Measurements from ENCODE around the gene EPPIN. TPM values are rescaled to one million over a fixed set of nuclear protein-coding genes. Genes with fewer than 3 reads are reported as not detected.

EPPIN gene
- total and polyA plus RNA-seq, 2 of the 8 experiments (the other 6 are each of a cell fraction or from before 2014, with no cell fraction given), result 0.06 TPM; not detected in 1

DNA sequence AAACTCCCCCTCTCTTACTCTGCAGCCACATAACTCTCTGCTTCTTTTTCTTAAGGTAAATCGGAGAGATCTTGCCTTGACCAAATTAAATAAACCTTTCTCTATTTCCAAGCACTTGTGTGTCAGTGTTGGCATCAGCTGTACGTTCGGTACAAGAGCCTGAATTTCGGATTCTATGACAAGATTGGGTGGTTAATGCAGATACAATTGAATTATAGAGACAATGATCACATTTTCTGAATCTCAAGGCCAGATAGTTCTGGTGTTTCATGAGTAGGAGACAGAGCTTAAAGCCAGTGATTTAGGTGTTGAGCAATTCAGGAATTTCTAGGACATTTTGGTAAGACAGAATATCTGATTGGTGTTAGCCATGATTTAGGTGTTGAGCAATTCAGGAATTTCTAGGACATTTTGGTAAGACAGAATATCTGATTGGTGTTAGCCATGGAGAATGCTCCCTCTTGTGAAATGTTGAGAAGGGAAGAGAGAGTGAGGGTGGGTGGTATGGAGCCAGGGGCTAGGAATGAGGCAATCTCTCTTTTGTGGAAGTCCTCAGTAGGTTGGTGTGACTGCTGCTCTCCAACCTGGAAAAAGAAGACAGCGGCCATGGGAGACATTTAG lies 36.8 kb downstream of the EPPIN start (continued):
- TF ChIP-seq CTBP2 (IDR thresholded peaks at IDR 0.05; ENCODE audit: borderline replicate concordance, insufficient read depth, insufficient read length, low read length), result no peak
- no peak for TF ChIP-seq PHF8 (conservative IDR thresholded peaks at IDR 0.05; ENCODE audit: low read depth, low read length)
- TF ChIP-seq, protein P1, sequence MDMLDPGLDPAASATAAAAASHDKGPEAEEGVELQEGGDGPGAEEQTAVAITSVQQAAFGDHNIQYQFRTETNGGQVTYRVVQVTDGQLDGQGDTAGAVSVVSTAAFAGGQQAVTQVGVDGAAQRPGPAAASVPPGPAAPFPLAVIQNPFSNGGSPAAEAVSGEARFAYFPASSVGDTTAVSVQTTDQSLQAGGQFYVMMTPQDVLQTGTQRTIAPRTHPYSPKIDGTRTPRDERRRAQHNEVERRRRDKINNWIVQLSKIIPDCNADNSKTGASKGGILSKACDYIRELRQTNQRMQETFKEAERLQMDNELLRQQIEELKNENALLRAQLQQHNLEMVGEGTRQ (IDR thresholded peaks at IDR 0.05; ENCODE audit: low read length), result no peak
- TF ChIP-seq, protein P2, sequence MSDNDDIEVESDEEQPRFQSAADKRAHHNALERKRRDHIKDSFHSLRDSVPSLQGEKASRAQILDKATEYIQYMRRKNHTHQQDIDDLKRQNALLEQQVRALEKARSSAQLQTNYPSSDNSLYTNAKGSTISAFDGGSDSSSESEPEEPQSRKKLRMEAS (IDR thresholded peaks at IDR 0.05), result no peak
